Liver (tissue), 9 donors: ENCODE data around the gene MTPN. TPM values are rescaled to one million over a fixed set of nuclear protein-coding genes. Genes with fewer than 3 reads are reported as not detected.

ENCODE experiments used
- DNase-seq: peaks from one replicate; pipeline ENCODE4 v3.0.0-alpha.2; 2017; ENCODE audit warnings: low spot score
- H3K27ac ChIP-seq, 2 donors: one replicate each; pipeline ENCODE4 v1.7.0; 2013; ENCODE audit warnings: inconsistent platforms in 2 of 2, low read length in 2 of 2, control low read depth in 1 of 2, low read depth in 1 of 2, mild to moderate bottlenecking in 1 of 2
- H3K27me3 ChIP-seq, 4 donors: one replicate each; pipeline versions ENCODE4 v1.6.1 to v1.7.0; 2013; ENCODE audit warnings: low read length in 3 of 4, inconsistent platforms in 1 of 4, mild to moderate bottlenecking in 1 of 4, moderate library complexity in 1 of 4; ENCODE audit not compliant: control insufficient read depth in 4 of 4, insufficient read depth in 4 of 4
- H3K36me3 ChIP-seq, 4 donors: one replicate each; pipeline versions ENCODE4 v1.6.1 to v1.7.0; 2013; ENCODE audit warnings: low read length in 3 of 4, mild to moderate bottlenecking in 3 of 4, low read depth in 1 of 4, moderate library complexity in 1 of 4; ENCODE audit not compliant: control insufficient read depth in 4 of 4, insufficient read depth in 3 of 4
- H3K4me1 ChIP-seq, 4 donors: one replicate each; pipeline versions ENCODE4 v1.6.1 to v1.7.0; 2013; ENCODE audit warnings: low read length in 3 of 4, mild to moderate bottlenecking in 3 of 4, moderate library complexity in 1 of 4; ENCODE audit not compliant: control insufficient read depth in 4 of 4, insufficient read depth in 4 of 4
- H3K4me3 ChIP-seq, 3 donors: one replicate each; pipeline versions ENCODE4 v1.6.1 to v1.7.0; 2013; ENCODE audit warnings: low read length in 3 of 3, control low read depth in 1 of 3, low read depth in 1 of 3, mild to moderate bottlenecking in 1 of 3
- H3K9ac ChIP-seq, 2 donors: one replicate each; pipeline ENCODE4 v1.7.0; 2013; ENCODE audit warnings: low read length in 2 of 2, mild to moderate bottlenecking in 2 of 2, moderate library complexity in 2 of 2, control low read depth in 1 of 2, low read depth in 1 of 2
- H3K9me3 ChIP-seq, 4 donors: one replicate each; pipeline versions ENCODE4 v1.6.1 to v1.7.0; 2013; ENCODE audit warnings: low read length in 3 of 4; ENCODE audit not compliant: control insufficient read depth in 4 of 4
- EGR1 ChIP-seq, 2 donors: IDR thresholded peaks; 2 replicates each; pipeline ENCODE4 v1.6.1; 2016 to 2018; ENCODE audit warnings: antibody characterized with exemption in 2 of 2, low read depth in 2 of 2
- FOXA1 ChIP-seq: IDR thresholded peaks from 2 replicates; pipeline ENCODE4 v1.6.1; 2016; ENCODE audit warnings: antibody characterized with exemption
- FOXA2 ChIP-seq: IDR thresholded peaks from 2 replicates; pipeline ENCODE4 v1.6.1; 2016; ENCODE audit warnings: antibody characterized with exemption
- GABPA ChIP-seq, 2 donors: IDR thresholded peaks in 1 of 2; conservative IDR thresholded peaks in 1 of 2; 2 replicates each; pipeline ENCODE4 v1.6.1; 2016; ENCODE audit warnings: antibody characterized with exemption in 2 of 2, mild to moderate bottlenecking in 1 of 2, moderate library complexity in 1 of 2
- HNF4A ChIP-seq, 2 donors: conservative IDR thresholded peaks; 2 replicates each; pipeline ENCODE4 v1.6.1; 2016; ENCODE audit warnings: antibody characterized with exemption in 2 of 2, mild to moderate bottlenecking in 2 of 2
- JUND ChIP-seq, 2 donors: IDR thresholded peaks; 2 replicates each; pipeline ENCODE4 v1.6.1; 2016; ENCODE audit warnings: antibody characterized with exemption in 2 of 2
- RAD21 ChIP-seq, 2 donors: IDR thresholded peaks; 2 replicates each; pipeline ENCODE4 v1.6.1; 2016; ENCODE audit warnings: antibody characterized with exemption in 2 of 2, mild to moderate bottlenecking in 2 of 2
- REST ChIP-seq: IDR thresholded peaks from 2 replicates; pipeline ENCODE4 v1.6.1; 2016; ENCODE audit warnings: antibody characterized with exemption, mild to moderate bottlenecking
- RXRA ChIP-seq, 2 donors: IDR thresholded peaks; 2 replicates each; pipeline ENCODE4 v1.6.1; 2017 to 2018; ENCODE audit warnings: antibody characterized with exemption in 2 of 2, mild to moderate bottlenecking in 1 of 2
- TAF1 ChIP-seq: conservative IDR thresholded peaks from 2 replicates; pipeline ENCODE4 v1.6.1; 2016; ENCODE audit warnings: antibody characterized with exemption, mild to moderate bottlenecking
- YY1 ChIP-seq: IDR thresholded peaks from 2 replicates; pipeline ENCODE4 v1.6.1; 2016; ENCODE audit warnings: antibody characterized with exemption, mild to moderate bottlenecking
- WGBS: extraction: QIAGEN DNeasy Blood & Tissue Kit; methylation state at CpG from one replicate; pipeline ENCODE4 v1.1.7; 2013; 5-methylcytosine and 5-hydroxymethylcytosine counted together
- polyA plus RNA-seq, 2 donors: library from polyadenylated mRNA; stranded (reverse) in 1 of 2; unstranded in 1 of 2; fragments of 200-250 nt in 1 of 2; fragments of >200 nt in 1 of 2; fragmentation: Nextera tagmentation in 1 of 2; extraction: Ambion mirVana in 1 of 2; gene quantifications; one replicate each; pipeline versions ENCODE4 v1.2.1 to v1.2.3, GENCODE V29; 2013 to 2015
- total RNA-seq, 2 donors: library from RNA; depleted of rRNA; stranded (reverse); fragments of >200 nt; gene quantifications; one replicate each; pipeline ENCODE4 v1.2.3, GENCODE V29; 2014
- TF ChIP-seq, protein P1 (sequence below): IDR thresholded peaks from 2 replicates; pipeline ENCODE4 v1.6.1; 2016; ENCODE audit warnings: antibody characterized with exemption
- TF ChIP-seq, protein P2 (sequence below): fragments of 150-350 bp; IDR thresholded peaks from 2 replicates; pipeline ENCODE4 v1.5.1; 2017; ENCODE audit warnings: improper control_type of control experiment, low read depth, low read length; ENCODE audit not compliant: missing input control
- donor health status: healthy.
- donor health status: healthy.
- donor health status: healthy.
- donor health status: healthy.
- donor health status: healthy.

The MTPN gene
- total and polyA plus RNA-seq, 4 donors, result 24.8 to 88.3 (median 32.8) TPM

DNA sequence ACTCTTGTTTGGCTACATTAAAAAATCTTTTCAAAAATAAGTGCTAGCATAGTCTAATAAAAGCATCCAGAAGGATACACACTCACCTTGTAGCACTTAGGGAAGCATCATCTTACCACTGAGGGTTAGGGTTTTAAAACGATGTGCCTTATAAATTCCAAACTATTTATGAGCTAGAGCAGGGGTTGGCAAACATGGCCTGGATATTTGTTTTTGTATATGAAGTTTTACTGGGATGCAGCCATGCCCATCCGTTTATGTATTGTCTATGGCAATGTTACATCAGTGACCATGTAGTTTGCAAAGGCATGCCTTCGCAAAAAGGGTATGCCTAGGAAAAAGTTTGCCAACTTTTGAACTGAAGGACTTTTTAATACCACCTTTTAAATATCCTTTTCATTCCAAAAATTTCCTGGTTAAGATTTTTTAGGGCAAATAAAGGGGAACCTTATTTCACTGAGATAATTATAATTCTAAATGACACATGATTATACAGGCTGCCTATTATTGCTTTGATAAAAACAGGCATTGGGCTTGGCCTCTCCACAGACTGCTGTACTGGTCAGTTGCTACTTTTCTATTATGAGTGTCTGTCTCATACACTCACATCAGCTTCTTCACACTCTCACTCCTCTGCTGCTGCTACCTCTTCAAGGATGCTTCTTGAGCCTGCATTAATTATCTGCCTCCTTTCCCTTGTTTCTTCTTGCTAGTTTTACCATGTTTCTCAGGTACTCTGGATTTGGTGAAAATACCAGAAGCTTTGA lies 30.7 kb downstream of the MTPN start (continued):
- TF ChIP-seq, protein P1, sequence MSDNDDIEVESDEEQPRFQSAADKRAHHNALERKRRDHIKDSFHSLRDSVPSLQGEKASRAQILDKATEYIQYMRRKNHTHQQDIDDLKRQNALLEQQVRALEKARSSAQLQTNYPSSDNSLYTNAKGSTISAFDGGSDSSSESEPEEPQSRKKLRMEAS, result no peak
- TF ChIP-seq RAD21 (IDR thresholded peaks at IDR 0.05), result no peak
- TF ChIP-seq EGR1 (IDR thresholded peaks at IDR 0.05; ENCODE audit: low read depth in 2 of 2), result no peak
- no peak for TF ChIP-seq YY1
- TF ChIP-seq, protein P2, sequence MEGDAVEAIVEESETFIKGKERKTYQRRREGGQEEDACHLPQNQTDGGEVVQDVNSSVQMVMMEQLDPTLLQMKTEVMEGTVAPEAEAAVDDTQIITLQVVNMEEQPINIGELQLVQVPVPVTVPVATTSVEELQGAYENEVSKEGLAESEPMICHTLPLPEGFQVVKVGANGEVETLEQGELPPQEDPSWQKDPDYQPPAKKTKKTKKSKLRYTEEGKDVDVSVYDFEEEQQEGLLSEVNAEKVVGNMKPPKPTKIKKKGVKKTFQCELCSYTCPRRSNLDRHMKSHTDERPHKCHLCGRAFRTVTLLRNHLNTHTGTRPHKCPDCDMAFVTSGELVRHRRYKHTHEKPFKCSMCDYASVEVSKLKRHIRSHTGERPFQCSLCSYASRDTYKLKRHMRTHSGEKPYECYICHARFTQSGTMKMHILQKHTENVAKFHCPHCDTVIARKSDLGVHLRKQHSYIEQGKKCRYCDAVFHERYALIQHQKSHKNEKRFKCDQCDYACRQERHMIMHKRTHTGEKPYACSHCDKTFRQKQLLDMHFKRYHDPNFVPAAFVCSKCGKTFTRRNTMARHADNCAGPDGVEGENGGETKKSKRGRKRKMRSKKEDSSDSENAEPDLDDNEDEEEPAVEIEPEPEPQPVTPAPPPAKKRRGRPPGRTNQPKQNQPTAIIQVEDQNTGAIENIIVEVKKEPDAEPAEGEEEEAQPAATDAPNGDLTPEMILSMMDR, result no peak
- no peak for TF ChIP-seq TAF1
- TF ChIP-seq RXRA (IDR thresholded peaks at IDR 0.05), result no peak
- no peak for TF ChIP-seq HNF4A (conservative IDR thresholded peaks at IDR 0.05)

DNA sequence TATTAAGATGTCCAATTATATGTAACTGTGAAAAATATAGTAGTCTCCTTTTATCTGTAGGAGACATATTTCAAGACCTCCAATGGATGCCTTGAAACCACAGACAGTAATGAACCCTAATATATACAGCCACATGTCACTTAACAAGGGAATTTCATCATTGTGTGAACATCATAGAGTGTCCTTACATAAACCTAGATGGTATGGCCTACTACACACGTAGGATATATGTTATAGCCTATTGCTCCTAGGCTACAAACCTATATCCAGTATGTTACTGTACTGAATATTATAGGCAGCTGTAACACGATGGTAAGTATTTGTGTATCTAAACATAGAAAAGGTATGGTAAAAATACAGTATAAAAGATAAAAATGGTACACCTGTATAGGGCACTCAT lies 32.4 kb downstream of the MTPN start:
- no peak for DNase-seq
- 98% methylated on average over 2 of the region's 2 CpGs for WGBS
- Histone ChIP-seq H3K36me3 (peaks cover 0 to 5% (median 1%) of the 10 kb centered on the region in 4 donors), H3K9ac (no peak overlapping the region), H3K4me3 (no peak overlapping the region), H3K9me3 (no peaks in the 10 kb centered on the region), H3K27ac (no peak overlapping the region), H3K27me3 (no peaks in the 10 kb centered on the region), H3K4me1 (no peaks in the 10 kb centered on the region)
- TF ChIP-seq RAD21 (IDR thresholded peaks at IDR 0.05) (no peak), HNF4A (conservative IDR thresholded peaks at IDR 0.05) (no peak)

- Histone ChIP-seq H3K36me3 (peaks cover 0 to 3% (median under 1%) of the 10 kb centered on the region in 4 donors), H3K9ac (no peak overlapping the region), H3K4me3 (no peak overlapping the region), H3K4me1 (peaks cover 0 to 3% (median 0%) of the 10 kb centered on the region in 4 donors), H3K9me3 (no peaks in the 10 kb centered on the region), H3K27me3 (no peaks in the 10 kb centered on the region), H3K27ac (no peak overlapping the region)
- TF ChIP-seq JUND (IDR thresholded peaks at IDR 0.05) (no peak), YY1 (no peak), FOXA2 (no peak), TAF1 (no peak), HNF4A (conservative IDR thresholded peaks at IDR 0.05) (no peak), GABPA (IDR thresholded peaks at IDR 0.05 in 1 of 2, conservative IDR thresholded peaks at IDR 0.05 in 1 of 2) (no peak), REST (no peak), FOXA1 (no peak)
- TF ChIP-seq, protein P1, result no peak
- WGBS, result 82% methylated on average over 3 of the region's 3 CpGs
- DNase-seq, result no peak
Measured at GRCh38 chr7:135943134-135943879, 33.9 kb downstream of the MTPN start.
